Bone marrow (tissue), 2 donors: Measurements from ENCODE around the gene JUNB.

Experiments
- DNase-seq, 2 donors: peaks; one replicate each; lab custom pipeline; 2025; lab: John Stamatoyannopoulos, UW

JUNB gene

DNA sequence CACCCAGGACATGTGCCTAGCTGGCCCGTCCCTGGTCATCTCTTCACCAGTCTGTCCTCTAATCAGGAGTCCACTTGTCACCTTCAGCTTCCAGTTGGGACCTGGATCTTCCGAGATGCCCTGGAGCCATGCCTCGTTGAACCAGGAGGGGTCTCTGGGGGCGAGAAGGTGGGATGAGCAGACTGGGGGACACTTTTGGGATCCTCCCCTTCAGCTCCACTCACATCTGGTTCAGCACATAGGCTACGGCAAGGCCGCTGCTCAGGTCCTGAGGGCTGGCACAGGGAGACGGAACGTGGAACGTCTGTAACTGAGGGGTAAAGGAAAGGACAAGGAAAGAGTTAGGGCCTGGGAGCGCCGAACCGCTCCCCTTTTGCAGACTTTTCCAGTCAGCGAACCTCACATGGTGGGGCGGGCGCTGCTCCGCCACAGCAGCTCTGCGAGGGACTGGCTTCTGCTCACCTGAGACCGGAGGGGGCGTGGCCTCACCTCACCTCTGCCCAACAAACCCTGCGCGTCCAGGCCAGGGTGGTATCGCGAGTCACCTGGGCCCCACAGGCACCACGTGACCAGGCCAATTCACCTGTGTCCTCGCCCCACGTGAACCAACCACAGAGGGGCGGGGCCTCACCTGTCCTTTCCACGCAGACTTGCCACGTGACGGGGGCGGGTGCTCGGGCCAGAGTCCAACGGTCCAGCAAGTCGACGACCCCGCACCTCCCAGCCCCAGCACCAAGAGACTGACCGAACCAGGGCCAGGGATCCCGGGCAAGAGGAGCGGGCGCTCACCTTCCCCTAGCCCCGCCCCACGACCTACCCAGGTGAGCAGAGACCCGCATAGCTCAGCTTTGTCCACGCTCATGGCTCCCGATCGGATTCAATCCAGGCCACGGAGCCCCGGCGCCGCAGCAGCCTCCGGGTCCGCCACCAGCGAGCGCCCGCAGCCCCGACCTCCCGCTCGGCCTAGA lies 16.4 kb upstream of the JUNB start, which contains the start of gene HOOK2:
Gene HOOK2, minus strand, starts transcription at position 965 of the 968 bp plus-strand sequence. Its CDS starts 103 bp downstream, at position 862.
- no peak for DNase-seq

DNA sequence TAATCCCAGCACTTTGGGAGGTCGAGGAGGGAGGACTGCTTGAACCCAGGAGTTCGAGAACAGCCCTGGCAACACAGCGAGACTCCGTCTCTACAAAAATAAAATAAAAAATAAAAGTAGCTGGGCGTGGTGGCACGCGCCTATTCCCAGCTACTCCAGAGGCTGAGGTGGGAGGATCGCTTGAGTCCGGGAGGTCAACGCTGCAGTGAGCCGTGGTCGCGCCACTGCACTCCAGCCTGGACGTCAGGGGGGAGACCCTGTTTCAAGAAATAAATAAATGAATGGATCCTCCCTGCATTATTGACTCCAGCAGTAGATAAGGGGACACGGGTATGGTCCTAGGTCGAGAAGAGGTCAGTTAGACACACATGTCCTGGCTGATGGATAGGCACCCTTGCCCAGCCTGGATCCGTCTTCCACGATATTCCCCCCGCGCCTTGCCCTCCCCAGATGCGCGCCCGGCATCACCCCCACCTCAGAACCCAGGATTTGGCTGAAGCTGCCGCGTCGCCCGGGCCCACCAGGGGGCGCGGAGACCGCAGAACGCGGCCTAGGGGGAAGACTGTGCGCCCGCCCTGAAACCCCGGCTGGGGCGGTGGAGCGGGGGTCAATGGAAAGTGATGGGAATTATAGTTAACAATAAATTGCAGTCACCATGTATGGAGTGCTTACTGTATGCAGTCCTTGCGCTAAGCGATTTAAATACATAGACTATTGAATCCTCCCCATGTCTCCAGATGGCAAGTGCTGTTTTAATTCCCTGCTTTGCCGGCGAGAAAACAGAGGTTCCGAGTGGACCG lies 13.9 kb upstream of the JUNB start:
- DNase-seq, result peak; percentile 58 to 59

DNA sequence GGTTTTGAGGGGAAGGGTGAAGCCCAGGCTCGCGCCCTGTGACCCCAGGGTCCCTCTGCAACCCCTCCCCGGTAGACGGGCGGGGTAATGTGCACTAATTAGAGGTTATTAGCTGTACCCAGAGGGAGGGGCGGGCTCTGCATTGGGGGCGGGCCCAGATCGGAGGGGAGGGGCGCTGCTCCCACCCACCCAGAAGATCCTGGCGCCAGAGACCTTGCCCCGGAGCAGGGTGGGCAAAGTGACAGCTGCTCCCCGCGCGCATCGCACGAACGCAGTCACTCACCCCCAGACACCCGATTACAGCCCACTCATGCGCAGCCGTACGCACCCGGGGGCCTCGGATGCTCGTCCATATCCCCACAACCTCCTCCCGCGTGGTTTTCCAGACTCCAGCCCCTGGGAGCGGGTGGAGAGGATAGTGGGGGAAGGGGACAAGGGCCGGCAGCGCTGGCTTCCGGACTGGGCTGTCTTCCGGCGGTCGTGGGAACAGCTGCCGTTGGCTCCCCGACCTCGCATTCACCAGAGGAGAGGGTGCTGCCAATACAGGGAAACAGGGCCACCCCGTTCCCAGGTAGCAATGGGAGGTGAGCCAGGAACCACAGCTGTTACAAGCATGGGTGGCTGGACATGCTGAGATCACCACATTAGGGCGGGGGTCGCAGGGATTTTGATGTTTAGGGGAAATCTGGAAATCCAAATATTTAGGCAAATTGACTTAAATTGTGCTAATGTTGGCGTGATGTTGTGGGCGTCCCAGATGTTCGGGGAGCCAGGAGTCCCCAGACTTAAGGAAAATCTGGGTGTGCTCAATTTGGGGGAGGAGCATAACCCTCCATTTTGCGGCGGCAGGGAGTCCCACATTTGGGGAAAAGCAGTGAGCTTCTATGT lies 13.0 kb upstream of the JUNB start:
- DNase-seq, result peak in 1 of 2 donors; percentile 36

DNA sequence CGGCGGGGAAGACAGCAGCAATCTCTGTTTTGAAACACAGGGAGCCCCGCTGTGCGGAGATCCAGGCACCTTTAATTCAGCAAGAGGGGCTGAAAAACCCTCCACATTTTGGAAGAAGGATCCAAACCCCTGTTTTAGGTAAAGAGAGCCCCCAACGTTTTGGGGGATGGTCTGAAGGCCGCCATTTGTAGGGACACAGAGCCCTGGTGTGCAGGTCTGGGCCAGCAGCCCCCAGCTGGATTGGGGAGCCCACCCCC lies 12.5 kb upstream of the JUNB start:
- no peak for DNase-seq

DNA sequence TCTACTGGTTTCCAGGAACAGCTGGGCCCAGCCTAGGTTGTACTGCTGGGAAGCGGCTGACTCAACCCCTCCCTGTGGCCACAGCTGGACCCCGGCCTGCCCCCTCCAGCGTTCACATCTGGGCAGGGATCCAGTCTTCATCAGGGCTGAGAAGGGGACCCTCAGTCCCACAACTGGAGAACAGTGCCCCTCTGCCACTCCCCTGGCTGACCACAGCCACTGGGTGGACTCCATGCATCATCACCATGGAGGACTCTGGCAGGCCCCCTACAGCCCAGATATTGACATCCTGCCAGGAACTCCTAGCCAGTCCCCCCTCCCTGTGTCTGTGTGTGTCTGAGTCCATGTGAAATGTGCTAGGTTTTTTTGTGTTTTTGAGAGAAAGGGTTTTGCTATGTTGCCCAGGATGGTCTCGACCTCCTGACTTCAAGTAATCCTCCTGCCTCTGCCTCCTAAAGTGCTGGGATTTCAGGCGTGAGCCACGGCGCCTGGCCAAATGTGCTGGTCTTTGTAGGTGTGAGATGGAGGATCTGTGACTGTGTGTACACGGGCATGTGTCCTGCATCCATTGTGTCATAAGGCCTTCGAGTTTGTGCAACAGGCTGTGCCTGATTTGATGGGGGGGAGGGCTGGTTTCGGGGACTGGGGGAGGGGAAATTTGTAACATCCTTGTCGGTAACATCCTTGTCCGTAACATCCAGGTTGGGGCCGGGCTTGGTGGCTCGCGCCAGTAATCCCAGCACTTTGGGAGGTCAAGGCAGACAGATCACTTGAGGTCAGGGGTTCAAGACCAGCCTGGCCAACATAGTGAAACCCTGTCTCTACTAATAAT lies 11.9 kb upstream of the JUNB start:
- DNase-seq, result no peak

DNA sequence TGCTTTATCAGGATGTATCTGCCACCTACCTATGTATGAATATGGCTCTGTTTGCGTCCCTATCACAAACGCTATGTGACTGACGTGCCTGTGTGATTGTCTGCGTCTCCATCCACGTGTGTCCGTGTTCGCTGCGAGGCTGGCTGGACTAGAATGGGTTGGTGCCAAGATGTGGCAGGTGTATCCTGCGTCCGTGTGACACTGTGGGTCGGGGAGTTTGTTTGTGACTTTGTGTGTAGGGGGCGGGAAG lies 9.2 kb upstream of the JUNB start:
- peak in 1 of 2 donors; percentile 52 for DNase-seq

DNA sequence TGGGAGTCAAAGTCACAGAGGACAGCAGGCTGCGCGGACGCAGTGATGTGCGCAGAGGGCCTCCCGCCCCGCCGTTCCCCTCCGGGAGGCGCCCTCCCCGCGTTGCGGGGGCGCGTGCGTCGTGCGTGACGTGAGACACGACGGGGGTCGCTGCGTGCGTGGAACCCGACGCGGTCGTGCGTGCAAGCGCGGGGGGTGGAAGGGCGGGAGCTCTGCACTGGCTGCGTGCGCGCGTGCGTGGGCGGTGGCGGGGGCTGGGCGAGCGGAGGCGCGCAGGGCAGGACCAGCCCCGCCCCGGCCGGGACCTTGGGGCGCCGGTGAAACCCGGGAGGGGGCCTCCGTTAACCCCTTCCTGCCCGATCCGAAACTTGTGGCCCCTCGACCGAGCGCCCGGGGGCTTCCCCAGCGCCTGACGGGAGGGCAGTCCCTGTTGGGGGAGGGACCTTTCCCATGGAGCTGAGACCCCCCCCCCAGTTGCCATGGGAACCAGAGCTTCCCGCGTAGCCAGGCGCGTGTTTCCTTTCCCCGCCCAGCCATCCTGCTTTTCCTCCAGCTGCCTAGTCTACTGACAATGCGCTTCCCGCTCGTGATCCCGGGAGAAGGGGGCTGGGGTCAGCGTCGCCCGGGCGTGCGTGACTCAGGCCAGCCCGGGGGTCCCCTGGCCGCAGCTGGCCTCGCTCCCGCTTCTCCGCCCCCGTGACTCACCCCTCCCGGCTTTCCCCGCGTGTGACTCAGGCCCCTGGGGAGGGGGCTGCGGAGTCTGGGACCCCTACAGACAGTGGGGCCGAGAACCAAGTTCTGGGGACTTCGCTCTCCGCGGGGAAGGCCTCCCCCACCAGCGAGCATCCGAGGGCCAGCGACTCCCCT lies 8.6 kb upstream of the JUNB start:
- peak; percentile 52 to 81 for DNase-seq

DNA sequence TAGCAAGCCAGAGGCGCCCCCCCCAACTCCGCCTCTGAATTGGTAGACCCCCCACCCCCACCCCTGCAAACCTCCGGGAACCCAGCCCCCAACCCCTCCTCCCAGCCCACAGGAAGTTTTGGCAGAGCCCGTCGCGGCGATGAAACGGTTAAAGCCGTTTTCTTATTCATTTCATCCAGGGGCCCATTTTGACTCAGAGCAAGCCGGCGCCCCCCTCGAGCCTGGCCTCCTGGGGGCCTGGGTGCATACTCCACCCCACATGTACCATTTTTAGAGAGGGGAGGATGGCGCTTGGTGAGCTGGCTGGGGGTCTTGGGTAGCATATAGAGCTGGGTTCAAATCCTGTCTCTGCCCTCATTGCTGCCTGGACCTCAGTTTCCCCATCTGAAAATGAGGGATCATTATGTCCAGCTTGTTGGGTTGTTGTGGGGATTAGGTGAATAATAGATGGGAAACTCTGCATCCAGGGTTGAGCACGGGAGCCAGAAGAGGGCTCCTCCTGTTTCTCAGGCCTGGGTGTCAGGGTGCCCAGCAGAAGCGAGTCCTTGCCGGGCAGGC lies 7.9 kb upstream of the JUNB start:
- no peak for DNase-seq

DNA sequence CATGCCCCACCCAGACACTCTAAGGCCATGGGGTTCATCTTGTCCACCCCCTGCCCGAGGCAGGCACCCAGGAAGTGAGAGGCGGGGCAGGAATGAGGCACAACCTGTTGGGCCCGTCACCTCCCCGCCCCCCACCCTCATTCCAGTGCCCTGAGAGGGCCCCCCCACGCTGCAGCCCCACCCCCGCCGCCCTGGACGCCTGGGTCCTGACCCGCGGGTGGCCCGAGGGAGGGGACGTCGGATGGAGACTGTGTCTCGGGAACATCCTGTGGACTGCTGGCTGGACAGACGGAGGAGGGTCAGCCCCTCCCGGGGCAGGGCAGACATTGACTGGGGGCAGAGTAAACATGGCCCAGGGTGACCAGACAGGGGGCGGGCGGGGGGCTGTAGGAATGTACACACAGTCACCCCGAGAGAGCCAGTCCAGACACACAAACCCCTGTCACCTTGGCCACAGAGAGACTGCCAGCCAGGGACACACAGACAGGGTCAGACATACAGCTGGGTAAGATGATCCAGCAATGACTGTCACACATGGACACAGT lies 7.4 kb upstream of the JUNB start:
- no peak for DNase-seq

DNA sequence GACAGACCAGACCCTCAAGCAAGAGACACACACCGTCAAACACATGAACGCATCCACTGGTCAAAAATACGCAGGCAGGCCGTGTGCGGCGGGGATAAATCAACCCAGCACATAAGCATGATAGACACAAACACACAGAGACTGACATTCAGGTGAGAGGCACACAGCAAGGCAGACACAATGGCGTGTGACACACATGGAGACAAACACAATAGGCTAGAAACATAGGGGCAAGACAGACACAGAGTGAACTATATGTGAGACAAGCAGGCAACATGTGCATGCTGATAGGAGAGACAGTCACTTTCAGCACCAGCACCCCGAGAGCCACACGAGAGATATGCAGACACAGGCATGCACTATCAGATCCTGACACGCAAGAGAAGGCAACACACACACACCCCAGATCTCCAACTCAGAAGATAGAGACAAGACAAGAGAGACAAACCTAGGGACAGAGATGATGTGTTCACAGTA lies 6.9 kb upstream of the JUNB start:
- DNase-seq, result no peak

DNA sequence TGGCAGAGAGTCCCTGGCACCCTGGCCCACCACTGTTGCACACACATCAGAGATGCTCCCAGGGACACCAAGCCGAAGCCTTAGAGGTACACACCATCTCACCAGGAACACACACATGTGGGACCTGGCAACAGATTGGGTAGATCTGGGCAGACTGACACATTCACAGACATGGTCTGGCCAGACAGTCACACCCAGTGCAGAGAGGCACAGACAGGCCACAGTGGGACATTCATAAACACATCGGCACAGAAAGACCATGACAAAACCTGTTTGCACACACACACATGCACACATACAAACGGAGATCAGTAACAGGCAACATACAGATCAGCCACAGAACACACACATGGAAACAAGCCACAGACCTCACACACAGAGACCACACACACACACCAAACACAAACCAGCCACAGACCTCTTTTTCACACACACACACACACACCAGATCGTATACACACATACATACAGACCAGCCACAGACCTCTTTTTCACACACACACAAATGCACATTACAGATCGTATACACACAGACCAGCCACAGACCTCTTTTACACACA lies 6.3 kb upstream of the JUNB start:
- DNase-seq, result no peak

DNA sequence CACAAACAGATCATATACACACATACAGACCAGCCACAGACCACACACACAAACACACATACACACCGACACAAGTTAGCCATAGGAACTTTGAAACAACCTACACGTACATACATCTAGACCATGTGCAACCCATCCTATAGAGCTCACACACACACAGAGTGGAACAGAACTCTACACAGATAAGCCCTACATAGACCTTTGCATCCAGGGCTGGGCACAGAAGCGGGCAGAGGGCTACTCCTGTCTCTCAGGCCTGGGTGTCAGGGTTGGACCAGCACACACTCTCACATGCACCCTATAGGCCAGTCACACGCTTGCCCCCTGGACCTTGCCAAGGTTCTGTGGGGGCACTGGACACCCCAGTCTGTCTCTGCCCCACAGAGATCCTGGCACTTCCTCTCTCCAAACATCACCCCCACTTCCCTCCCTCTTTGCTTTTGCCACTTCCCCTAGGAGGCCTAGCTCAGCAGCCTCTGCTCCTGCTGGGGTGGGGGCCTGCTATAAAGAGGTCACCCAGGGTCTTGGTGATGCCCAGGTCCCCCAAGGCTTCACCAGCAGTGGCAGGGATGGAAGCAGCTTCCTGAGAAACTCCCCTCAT lies 5.8 kb upstream of the JUNB start:
- peak; percentile 44 to 59 for DNase-seq

DNA sequence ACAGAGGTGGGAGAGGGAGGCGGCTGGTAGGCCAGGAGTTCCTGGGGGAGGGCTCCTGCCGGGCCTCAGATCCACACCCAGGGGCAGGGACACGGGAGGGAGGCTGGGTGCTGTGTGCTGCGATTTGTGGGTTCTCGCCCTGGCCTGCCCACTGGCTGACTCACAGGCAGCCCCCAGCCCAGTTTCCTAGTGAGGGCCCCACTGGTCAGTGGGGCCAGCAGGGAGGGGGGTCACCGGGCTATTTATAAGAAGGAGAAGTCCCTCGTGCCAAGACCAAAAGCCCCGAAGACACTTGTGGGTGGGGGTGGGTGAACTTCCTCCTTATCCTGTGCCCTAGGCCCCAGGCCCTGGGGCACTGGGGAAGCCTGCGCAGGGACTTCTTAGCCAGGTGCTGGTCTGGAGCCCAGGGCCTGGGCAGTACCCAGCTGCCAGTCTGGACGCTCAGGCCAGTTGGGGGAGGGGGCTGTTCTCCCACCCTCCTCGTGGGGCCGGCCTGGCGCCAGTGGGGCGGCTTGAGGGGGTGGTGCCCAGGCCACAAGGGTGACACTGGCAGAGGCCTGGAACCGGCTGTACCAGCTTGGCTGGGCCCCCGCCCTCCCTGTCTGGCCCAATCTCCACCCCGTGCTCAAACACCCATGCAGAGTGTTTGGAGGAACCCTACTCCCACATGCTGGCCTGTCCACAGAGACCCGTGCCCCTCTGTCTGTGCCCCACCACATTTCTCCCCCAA lies 5.0 kb upstream of the JUNB start:
- peak; percentile 53 to 59 for DNase-seq

DNA sequence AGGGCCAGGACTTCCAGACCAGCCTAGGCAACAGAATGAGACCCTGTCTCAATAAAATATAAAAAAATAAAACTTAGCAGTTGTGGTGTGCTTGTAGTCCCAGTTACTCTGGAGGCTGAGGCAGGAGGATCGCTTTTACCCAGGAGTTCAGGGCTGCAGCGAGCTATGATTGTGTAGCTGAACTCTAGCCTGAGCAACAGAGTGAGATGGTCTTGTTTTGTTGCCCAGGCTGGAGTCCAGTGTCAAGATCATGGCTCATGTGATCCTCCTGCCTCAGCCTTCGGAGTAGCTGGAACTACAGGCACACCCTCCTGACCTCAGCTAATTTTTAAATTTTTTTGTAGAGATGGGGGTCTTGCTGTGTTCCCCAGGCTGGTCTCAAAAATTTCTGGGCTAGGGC lies 4.3 kb upstream of the JUNB start:
- no peak for DNase-seq

DNA sequence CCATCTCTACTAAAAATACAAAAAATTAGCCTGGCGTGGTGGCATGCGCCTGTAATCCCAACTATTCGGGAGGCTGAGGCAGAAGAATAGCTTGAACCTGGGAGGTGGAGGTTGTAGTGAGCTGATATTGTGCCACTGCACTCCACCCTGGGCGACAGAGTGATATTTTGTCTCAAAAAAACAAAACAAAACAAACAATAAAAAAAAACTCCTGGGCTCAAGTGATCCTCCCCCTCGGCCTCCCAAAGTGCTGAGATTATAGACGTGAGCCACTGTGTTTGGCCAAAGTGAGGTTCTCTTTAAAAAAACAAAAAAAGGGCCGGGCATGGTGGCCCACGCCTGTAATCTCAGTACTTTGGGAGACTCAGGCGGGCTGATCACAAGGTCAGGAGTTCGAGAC lies 3.8 kb upstream of the JUNB start:
- DNase-seq, result no peak

DNA sequence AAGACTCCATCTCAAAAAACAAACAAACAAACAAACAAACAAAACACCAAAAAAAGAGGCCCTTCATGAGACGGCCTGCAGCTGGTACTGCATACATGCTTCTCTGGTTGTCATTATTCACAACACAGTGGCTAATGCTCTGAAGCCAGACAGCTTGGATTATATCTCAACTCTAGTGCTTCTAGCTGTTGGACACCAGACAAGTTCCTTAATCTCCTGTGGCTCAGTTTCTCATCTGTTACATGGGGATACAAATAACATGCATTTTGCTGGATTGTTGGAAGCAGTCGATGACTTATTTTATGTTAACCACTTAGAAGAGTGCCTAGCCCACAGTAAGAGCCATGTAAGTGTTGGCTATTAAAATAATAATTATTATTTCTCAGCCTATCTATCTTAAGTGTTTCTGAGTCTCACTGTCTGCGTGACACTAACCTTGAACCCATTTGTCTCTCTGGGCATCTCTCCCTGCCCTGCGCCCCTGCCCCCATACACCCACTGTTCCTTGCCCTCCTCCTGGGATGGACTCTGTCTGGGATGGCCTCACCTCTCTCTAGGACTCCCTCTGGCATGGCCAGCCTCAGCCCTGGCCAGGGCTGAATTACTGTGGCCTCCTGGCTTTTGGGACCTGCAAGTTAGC lies 3.1 kb upstream of the JUNB start:
- DNase-seq, result no peak

DNA sequence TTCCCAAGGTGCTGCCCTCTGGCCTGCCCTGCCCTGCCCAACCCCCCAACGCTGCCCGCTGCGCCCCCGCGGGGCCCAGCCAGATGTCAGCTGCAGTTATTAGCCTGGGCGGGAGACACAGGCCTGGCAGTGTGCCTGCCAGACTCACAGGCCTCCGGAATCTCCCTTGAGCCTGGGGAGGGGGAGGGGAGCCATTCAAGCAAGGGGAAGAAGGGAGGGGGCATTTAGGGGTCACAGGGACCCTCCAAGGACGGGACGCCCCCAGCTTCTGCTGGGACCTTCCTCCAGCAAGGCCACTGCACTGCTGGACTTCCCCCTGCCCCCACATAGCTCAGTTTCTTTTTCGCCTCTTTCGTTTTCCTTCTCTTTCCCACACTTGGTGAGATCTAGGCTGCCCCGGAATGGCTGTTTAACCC lies 2.6 kb upstream of the JUNB start:
- peak; percentile 27 to 33 for DNase-seq
